Neural cell (in vitro differentiated cells): ENCODE results near the gene SLC9A7. TPM values are rescaled to one million over a fixed set of nuclear protein-coding genes. Genes with fewer than 3 reads are reported as not detected.

Source experiments
- H2AFZ ChIP-seq: fragments of 200-600, 300-800 bp; sonication (generic), shearing (Covaris generic); 2 replicates; pipeline ENCODE4 v1.6.0; 2014; ENCODE audit warnings: low read depth, mild to moderate bottlenecking, antibody characterized with exemption, low read length, moderate library complexity
- H3F3A ChIP-seq: fragments of 200-600 bp; shearing (Covaris generic); 2 replicates; pipeline ENCODE4 v1.6.1; 2016; ENCODE audit warnings: mild to moderate bottlenecking, moderate library complexity, mixed read lengths, antibody characterized with exemption, low read length; ENCODE audit not compliant: insufficient read depth, poor library complexity, severe bottlenecking
- H3K27ac ChIP-seq: fragments of 200-600, 300-800 bp; sonication (generic), shearing (Covaris generic); 2 replicates; pipeline ENCODE4 v1.5.1; 2014; ENCODE audit warnings: mild to moderate bottlenecking, low read length, moderate library complexity
- H3K27me3 ChIP-seq: fragments of 300-800, 200-600 bp; sonication (generic), shearing (Covaris generic); 2 replicates; pipeline ENCODE4 v1.6.0; 2014; ENCODE audit warnings: mild to moderate bottlenecking, low read depth, low read length, moderate library complexity; ENCODE audit not compliant: insufficient read depth
- H3K36me3 ChIP-seq: fragments of 300-800, 200-600 bp; sonication (generic), shearing (Covaris generic); 2 replicates; pipeline ENCODE4 v1.5.1; 2014; ENCODE audit warnings: mild to moderate bottlenecking, antibody characterized with exemption, low read length, moderate library complexity; ENCODE audit not compliant: insufficient read depth
- H3K4me2 ChIP-seq: fragments of 300-800, 200-600 bp; sonication (generic), shearing (Covaris generic); 2 replicates; pipeline ENCODE4 v1.6.0; 2014; ENCODE audit warnings: mild to moderate bottlenecking, low read length
- H3K4me3 ChIP-seq: fragments of 300-800, 200-600 bp; sonication (generic), shearing (Covaris generic); 2 replicates; pipeline ENCODE4 v1.5.1; 2014; ENCODE audit warnings: mild to moderate bottlenecking, low read length, moderate library complexity
- H3K79me2 ChIP-seq: fragments of 200-600 bp; shearing (Covaris generic); replicated peaks from 2 replicates; pipeline ENCODE4 v1.6.0; 2014; ENCODE audit warnings: mild to moderate bottlenecking, low read length, moderate library complexity; ENCODE audit not compliant: insufficient read depth
- H3K9ac ChIP-seq: fragments of 300-800, 200-600 bp; sonication (generic), shearing (Covaris generic); 2 replicates; pipeline ENCODE4 v1.6.1; 2016; ENCODE audit warnings: mild to moderate bottlenecking, low read length, mixed read lengths
- H3K9me2 ChIP-seq: fragments of 200-600 bp; shearing (Covaris generic); 2 replicates; pipeline ENCODE4 v1.6.1; 2016; ENCODE audit warnings: mild to moderate bottlenecking, low read length, mixed read lengths; ENCODE audit not compliant: insufficient read depth
- H3K9me3 ChIP-seq: fragments of 200-600, 300-800 bp; sonication (generic), shearing (Covaris generic); 2 replicates; pipeline ENCODE4 v1.6.1; 2016; ENCODE audit warnings: mild to moderate bottlenecking, mixed run types, low read length, moderate library complexity, mixed read lengths
- H4K20me1 ChIP-seq: fragments of 200-600 bp; shearing (Covaris generic); 2 replicates; pipeline ENCODE4 v1.6.1; 2016; ENCODE audit warnings: mild to moderate bottlenecking, mixed run types; ENCODE audit not compliant: insufficient read depth
- EP300 ChIP-seq: fragments of 450-650 bp; conservative IDR thresholded peaks from 2 replicates; pipeline ENCODE4 v1.6.1; 2014; ENCODE audit warnings: antibody characterized with exemption, mild to moderate bottlenecking, moderate library complexity; ENCODE audit not compliant: poor library complexity, severe bottlenecking
- EZH2 ChIP-seq: fragments of 200-600, 300-800 bp; shearing (Covaris generic), sonication (generic); IDR thresholded peaks from 2 replicates; pipeline ENCODE4 v1.6.1; 2014; ENCODE audit warnings: antibody characterized with exemption, low read length, borderline replicate concordance, mild to moderate bottlenecking; ENCODE audit not compliant: insufficient read depth, poor library complexity, severe bottlenecking
- MXI1 ChIP-seq: fragments of 450-650 bp; conservative IDR thresholded peaks from 2 replicates; pipeline ENCODE4 v1.6.1; 2014; ENCODE audit warnings: antibody characterized with exemption, mild to moderate bottlenecking; ENCODE audit not compliant: poor library complexity, severe bottlenecking
- POLR2AphosphoS5 ChIP-seq: IDR thresholded peaks from 2 replicates; pipeline ENCODE4 v1.6.1; 2012
- RAD21 ChIP-seq: fragments of 450-650 bp; conservative IDR thresholded peaks from 2 replicates; pipeline ENCODE4 v1.6.1; 2014; ENCODE audit warnings: antibody characterized with exemption, mild to moderate bottlenecking, moderate library complexity
- SMC3 ChIP-seq: fragments of 450-650 bp; conservative IDR thresholded peaks from 2 replicates; pipeline ENCODE4 v1.6.1; 2014; ENCODE audit warnings: antibody characterized with exemption, mild to moderate bottlenecking, moderate library complexity; ENCODE audit not compliant: poor library complexity
- TAF1 ChIP-seq: IDR thresholded peaks from 2 replicates; pipeline ENCODE4 v1.6.1; 2012; ENCODE audit warnings: low read depth
- polyA plus RNA-seq: library from polyadenylated mRNA; depleted of rRNA; stranded (reverse); fragments of >200 nt; gene quantifications from 2 replicates; pipeline ENCODE4 v1.2.3, GENCODE V29; 2014
- TF ChIP-seq, protein P1 (sequence below): IDR thresholded peaks from 2 replicates; pipeline ENCODE4 v1.6.1; 2012; ENCODE audit warnings: borderline replicate concordance
- TF ChIP-seq, protein P2 (sequence below): fragments of 450-650 bp; IDR thresholded peaks from 2 replicates; pipeline ENCODE4 v1.5.1; 2014; ENCODE audit warnings: antibody characterized with exemption, mild to moderate bottlenecking, moderate library complexity; ENCODE audit not compliant: poor library complexity, severe bottlenecking

The SLC9A7 gene
- polyA plus RNA-seq, 1 donor from 2014 or later: 12.1 TPM

DNA sequence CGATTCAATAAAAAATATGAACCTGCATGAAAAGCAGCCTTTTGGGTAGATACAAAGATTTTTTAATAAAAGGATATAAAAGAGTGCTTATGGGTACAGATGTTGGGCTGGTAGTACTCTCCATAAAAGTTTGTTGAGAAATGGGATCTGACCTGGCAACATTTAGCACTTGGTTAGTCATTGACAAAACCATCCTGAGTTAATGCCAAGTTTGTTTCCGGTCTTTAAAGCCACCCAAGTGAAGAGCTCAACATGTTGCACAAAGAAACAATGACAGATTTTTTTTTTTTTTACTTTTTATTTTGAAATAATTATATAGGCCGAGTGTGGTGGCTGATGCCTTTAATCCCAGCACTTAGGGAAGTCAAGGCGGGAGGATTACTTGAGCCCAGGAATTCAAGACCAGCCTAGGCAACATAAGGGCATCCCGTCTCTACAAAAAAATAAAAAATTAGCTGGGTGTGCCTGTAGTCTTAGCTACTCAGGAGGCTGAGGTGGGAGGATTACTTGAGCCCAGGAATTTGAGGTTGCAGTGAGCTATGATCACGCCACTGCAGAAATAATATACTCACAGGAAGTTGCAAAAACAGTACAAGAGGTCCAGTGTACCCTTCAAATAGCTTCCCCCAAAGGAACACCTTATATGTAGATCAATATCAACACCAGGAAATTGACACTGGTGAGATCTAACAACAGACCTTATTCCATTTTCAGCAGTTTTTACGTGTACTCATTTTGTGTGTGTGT lies 168.8 kb downstream of the SLC9A7 start:
- Histone ChIP-seq H3K27me3 (no peaks in the 10 kb centered on the region), H3K27ac (no peak overlapping the region), H3K4me2 (no peak overlapping the region), H3K9ac (no peak overlapping the region), H4K20me1 (no peaks in the 10 kb centered on the region), H3K36me3 (no peaks in the 10 kb centered on the region), H3F3A (no peaks in the 10 kb centered on the region), H3K9me3 (no peaks in the 10 kb centered on the region), H3K4me3 (no peak overlapping the region), H3K79me2 (no peaks in the 10 kb centered on the region), H3K9me2 (no peaks in the 10 kb centered on the region), H2AFZ (no peak overlapping the region)
- TF ChIP-seq POLR2AphosphoS5 (no peak), MXI1 (no peak), EZH2 (no peak)

DNA sequence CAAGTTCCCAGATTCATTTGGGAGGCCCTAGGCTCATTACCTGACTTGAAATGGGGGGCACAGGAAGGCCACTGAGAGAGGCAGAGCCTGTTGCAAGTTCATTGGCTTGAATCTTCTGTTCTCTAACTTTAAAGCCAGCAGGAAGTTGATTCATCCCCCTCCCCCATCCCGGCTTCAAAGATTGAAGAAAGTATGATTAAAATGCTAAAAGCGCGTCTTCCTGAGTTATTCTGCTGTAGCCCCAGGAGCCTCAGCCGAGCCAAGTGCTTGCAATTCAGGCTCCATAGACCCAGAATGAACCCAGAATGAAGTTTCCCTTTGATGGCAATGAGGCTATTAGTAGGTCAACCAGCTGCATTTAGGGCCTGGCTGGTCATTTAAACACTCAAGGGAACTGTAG lies 170.7 kb downstream of the SLC9A7 start:
- Histone ChIP-seq H3K36me3 (no peaks in the 10 kb centered on the region), H3K9me2 (no peaks in the 10 kb centered on the region), H2AFZ (no peak overlapping the region), H3K9me3 (no peaks in the 10 kb centered on the region), H3K79me2 (no peaks in the 10 kb centered on the region), H4K20me1 (no peaks in the 10 kb centered on the region), H3K4me2 (no peak overlapping the region), H3F3A (no peaks in the 10 kb centered on the region), H3K9ac (no peak overlapping the region), H3K27me3 (no peaks in the 10 kb centered on the region), H3K4me3 (no peak overlapping the region), H3K27ac (no peak overlapping the region)
- TF ChIP-seq, protein P1, sequence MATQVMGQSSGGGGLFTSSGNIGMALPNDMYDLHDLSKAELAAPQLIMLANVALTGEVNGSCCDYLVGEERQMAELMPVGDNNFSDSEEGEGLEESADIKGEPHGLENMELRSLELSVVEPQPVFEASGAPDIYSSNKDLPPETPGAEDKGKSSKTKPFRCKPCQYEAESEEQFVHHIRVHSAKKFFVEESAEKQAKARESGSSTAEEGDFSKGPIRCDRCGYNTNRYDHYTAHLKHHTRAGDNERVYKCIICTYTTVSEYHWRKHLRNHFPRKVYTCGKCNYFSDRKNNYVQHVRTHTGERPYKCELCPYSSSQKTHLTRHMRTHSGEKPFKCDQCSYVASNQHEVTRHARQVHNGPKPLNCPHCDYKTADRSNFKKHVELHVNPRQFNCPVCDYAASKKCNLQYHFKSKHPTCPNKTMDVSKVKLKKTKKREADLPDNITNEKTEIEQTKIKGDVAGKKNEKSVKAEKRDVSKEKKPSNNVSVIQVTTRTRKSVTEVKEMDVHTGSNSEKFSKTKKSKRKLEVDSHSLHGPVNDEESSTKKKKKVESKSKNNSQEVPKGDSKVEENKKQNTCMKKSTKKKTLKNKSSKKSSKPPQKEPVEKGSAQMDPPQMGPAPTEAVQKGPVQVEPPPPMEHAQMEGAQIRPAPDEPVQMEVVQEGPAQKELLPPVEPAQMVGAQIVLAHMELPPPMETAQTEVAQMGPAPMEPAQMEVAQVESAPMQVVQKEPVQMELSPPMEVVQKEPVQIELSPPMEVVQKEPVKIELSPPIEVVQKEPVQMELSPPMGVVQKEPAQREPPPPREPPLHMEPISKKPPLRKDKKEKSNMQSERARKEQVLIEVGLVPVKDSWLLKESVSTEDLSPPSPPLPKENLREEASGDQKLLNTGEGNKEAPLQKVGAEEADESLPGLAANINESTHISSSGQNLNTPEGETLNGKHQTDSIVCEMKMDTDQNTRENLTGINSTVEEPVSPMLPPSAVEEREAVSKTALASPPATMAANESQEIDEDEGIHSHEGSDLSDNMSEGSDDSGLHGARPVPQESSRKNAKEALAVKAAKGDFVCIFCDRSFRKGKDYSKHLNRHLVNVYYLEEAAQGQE: no peak

GRCh38 chrX:46587753-46588171 lies 171.2 kb downstream of the SLC9A7 start:
- no peaks in the 10 kb centered on the region for H3K9me3 ChIP-seq
- H3F3A ChIP-seq: no peaks in the 10 kb centered on the region
- H3K36me3 ChIP-seq: no peaks in the 10 kb centered on the region
- no peak overlapping the region for H3K9ac ChIP-seq
- no peak overlapping the region for H2AFZ ChIP-seq
- no peak overlapping the region for H3K27ac ChIP-seq
- H3K9me2 ChIP-seq: no peaks in the 10 kb centered on the region
- no peak overlapping the region for H3K4me2 ChIP-seq
- H3K27me3 ChIP-seq: no peaks in the 10 kb centered on the region
- H4K20me1 ChIP-seq: no peaks in the 10 kb centered on the region
- no peaks in the 10 kb centered on the region for H3K79me2 ChIP-seq
- TF ChIP-seq SMC3 (no peak), EZH2 (no peak), TAF1 (no peak), RAD21 (no peak), POLR2AphosphoS5 (no peak), MXI1 (no peak), EP300 (no peak)
- TF ChIP-seq, protein P1: no peak
- TF ChIP-seq, protein P2, sequence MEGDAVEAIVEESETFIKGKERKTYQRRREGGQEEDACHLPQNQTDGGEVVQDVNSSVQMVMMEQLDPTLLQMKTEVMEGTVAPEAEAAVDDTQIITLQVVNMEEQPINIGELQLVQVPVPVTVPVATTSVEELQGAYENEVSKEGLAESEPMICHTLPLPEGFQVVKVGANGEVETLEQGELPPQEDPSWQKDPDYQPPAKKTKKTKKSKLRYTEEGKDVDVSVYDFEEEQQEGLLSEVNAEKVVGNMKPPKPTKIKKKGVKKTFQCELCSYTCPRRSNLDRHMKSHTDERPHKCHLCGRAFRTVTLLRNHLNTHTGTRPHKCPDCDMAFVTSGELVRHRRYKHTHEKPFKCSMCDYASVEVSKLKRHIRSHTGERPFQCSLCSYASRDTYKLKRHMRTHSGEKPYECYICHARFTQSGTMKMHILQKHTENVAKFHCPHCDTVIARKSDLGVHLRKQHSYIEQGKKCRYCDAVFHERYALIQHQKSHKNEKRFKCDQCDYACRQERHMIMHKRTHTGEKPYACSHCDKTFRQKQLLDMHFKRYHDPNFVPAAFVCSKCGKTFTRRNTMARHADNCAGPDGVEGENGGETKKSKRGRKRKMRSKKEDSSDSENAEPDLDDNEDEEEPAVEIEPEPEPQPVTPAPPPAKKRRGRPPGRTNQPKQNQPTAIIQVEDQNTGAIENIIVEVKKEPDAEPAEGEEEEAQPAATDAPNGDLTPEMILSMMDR: no peak
- no peak overlapping the region for H3K4me3 ChIP-seq
